ENCODE results near the gene ELP4.

The ELP4 gene

DNA sequence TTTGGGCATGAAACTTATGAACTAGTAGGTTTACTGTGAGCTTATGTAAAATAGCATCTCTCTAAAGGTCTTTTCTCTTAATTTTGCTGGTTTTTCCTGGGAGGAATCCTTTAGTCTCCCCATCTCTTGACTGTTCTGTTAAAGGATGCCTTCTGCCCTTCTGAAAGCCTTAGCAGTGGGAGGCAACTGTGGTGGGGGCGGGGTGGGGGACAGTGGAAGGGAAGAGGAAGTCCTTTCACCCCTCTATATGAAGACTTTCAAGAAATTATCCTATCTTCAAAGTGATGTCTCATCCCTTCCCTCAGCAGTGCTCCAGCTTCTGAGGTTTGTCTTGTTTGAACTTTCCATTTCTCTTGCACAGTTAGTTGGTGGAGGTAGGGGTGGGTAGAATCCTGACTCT, 73.1 kb downstream of the ELP4 start:
- Histone ChIP-seq H3K9me3 (ENCODE audit: control insufficient read depth, insufficient read depth, low read depth, low read length) (no peaks in the 10 kb centered on the region), H3K36me3 (ENCODE audit: control insufficient read depth in 2 of 2, insufficient read depth in 1 of 2, low read length in 2 of 2) (no peaks in the 10 kb centered on the region), H3K4me1 (ENCODE audit: control insufficient read depth, insufficient read depth, low read length) (no peaks in the 10 kb centered on the region), H3K27ac (ENCODE audit: extremely low read depth, low read depth, low read length) (no peak overlapping the region), H3K4me3 (ENCODE audit: low read depth, low read length) (no peak overlapping the region)
- no peak for TF ChIP-seq ZNF324 (tag by site-specific recombination; IDR thresholded peaks at IDR 0.05)
- TF ChIP-seq ZNF426 (tag by site-specific recombination; IDR thresholded peaks at IDR 0.05), result no peak
- no peak for TF ChIP-seq ZSCAN16 (tag by site-specific recombination; IDR thresholded peaks at IDR 0.05)
- no peak for TF ChIP-seq ZNF132 (tag by site-specific recombination; IDR thresholded peaks at IDR 0.05; ENCODE audit: borderline replicate concordance)
- TF ChIP-seq ZNF768 (tag by site-specific recombination; IDR thresholded peaks at IDR 0.05), result no peak
- TF ChIP-seq, protein P1, sequence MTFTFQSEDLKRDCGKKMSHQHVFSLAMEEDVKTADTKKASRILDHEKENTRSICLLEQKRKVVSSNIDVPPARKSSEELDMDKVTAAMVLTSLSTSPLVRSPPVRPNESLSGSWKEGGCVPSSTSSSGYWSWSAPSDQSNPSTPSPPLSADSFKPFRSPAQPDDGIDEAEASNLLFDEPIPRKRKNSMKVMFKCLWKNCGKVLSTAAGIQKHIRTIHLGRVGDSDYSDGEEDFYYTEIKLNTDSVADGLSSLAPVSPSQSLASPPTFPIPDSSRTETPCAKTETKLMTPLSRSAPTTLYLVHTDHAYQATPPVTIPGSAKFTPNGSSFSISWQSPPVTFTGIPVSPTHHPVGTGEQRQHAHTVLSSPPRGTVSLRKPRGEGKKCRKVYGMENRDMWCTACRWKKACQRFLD (tag by site-specific recombination; IDR thresholded peaks at IDR 0.05), result no peak
- TF ChIP-seq ZNF548 (tag by site-specific recombination; IDR thresholded peaks at IDR 0.05), result no peak
- TF ChIP-seq ZNF423 (tag by site-specific recombination; IDR thresholded peaks at IDR 0.05), result no peak
- no peak for TF ChIP-seq ZFP69B (tag by site-specific recombination; IDR thresholded peaks at IDR 0.05)
- ChIA-PET POLR2A (no interaction called here), CTCF (no interaction called here)

DNA sequence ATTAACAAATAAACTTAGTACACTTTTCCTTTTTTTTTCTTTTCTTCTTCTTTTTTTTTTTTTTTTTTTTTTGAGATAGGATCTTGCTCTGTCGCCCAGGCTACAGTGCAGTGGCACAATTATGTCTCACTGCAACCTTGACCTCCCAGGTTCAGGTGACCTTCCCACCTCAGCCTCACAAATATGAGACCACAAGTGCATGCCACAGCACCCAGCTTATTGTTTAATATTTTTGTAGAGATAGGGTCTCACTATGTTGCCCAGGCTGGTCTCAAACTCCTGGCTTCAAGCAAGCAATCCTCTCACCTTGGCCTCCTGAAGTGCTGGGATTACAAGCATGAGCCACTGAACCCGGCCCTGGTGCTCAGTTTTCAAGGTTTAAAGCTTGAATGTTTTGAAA, 88.9 kb downstream of the ELP4 start:
- POLR2A ChIA-PET, result no interaction called here
- TF ChIP-seq, protein P2, sequence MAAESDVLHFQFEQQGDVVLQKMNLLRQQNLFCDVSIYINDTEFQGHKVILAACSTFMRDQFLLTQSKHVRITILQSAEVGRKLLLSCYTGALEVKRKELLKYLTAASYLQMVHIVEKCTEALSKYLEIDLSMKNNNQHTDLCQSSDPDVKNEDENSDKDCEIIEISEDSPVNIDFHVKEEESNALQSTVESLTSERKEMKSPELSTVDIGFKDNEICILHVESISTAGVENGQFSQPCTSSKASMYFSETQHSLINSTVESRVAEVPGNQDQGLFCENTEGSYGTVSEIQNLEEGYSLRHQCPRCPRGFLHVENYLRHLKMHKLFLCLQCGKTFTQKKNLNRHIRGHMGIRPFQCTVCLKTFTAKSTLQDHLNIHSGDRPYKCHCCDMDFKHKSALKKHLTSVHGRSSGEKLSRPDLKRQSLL (tag by site-specific recombination; IDR thresholded peaks at IDR 0.05), result no peak
- TF ChIP-seq ZNF335 (tag by site-specific recombination; conservative IDR thresholded peaks at IDR 0.05) (no peak), ZNF214 (tag by site-specific recombination; IDR thresholded peaks at IDR 0.05; ENCODE audit: borderline replicate concordance) (no peak), ZNF302 (tag by site-specific recombination; IDR thresholded peaks at IDR 0.05; ENCODE audit: low read depth) (no peak), ZBTB7A (tag by site-specific recombination; IDR thresholded peaks at IDR 0.05; ENCODE audit: low read depth) (no peak), HOXC10 (CRISPR knock-in tag; IDR thresholded peaks at IDR 0.05) (no peak), ZNF292 (tag by site-specific recombination; IDR thresholded peaks at IDR 0.05; ENCODE audit: borderline replicate concordance, low read depth) (no peak), OVOL3 (tag by site-specific recombination; IDR thresholded peaks at IDR 0.05) (no peak), SP2 (tag by site-specific recombination; IDR thresholded peaks at IDR 0.05) (no peak), SP7 (tag by site-specific recombination; IDR thresholded peaks at IDR 0.05) (no peak), ZNF19 (tag by site-specific recombination; IDR thresholded peaks at IDR 0.05; ENCODE audit: low read depth) (no peak), KLF16 (tag by site-specific recombination; IDR thresholded peaks at IDR 0.05) (no peak), ZNF394 (tag by site-specific recombination; IDR thresholded peaks at IDR 0.05; ENCODE audit: borderline replicate concordance) (no peak), MYNN (tag by site-specific recombination; IDR thresholded peaks at IDR 0.05; ENCODE audit: borderline replicate concordance) (no peak), SCRT1 (tag by site-specific recombination; IDR thresholded peaks at IDR 0.05; ENCODE audit: borderline replicate concordance) (no peak)
- TF ChIP-seq, protein P3, sequence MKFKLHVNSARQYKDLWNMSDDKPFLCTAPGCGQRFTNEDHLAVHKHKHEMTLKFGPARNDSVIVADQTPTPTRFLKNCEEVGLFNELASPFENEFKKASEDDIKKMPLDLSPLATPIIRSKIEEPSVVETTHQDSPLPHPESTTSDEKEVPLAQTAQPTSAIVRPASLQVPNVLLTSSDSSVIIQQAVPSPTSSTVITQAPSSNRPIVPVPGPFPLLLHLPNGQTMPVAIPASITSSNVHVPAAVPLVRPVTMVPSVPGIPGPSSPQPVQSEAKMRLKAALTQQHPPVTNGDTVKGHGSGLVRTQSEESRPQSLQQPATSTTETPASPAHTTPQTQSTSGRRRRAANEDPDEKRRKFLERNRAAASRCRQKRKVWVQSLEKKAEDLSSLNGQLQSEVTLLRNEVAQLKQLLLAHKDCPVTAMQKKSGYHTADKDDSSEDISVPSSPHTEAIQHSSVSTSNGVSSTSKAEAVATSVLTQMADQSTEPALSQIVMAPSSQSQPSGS (tag by site-specific recombination; IDR thresholded peaks at IDR 0.05; ENCODE audit: low read depth), result no peak
- TF ChIP-seq, protein P4, sequence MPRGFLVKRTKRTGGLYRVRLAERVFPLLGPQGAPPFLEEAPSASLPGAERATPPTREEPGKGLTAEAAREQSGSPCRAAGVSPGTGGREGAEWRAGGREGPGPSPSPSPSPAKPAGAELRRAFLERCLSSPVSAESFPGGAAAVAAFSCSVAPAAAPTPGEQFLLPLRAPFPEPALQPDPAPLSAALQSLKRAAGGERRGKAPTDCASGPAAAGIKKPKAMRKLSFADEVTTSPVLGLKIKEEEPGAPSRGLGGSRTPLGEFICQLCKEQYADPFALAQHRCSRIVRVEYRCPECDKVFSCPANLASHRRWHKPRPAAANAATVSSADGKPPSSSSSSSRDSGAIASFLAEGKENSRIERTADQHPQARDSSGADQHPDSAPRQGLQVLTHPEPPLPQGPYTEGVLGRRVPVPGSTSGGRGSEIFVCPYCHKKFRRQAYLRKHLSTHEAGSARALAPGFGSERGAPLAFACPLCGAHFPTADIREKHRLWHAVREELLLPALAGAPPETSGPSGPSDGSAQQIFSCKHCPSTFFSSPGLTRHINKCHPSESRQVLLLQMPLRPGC (tag by site-specific recombination; IDR thresholded peaks at IDR 0.05), result no peak
- TF ChIP-seq, protein P5, sequence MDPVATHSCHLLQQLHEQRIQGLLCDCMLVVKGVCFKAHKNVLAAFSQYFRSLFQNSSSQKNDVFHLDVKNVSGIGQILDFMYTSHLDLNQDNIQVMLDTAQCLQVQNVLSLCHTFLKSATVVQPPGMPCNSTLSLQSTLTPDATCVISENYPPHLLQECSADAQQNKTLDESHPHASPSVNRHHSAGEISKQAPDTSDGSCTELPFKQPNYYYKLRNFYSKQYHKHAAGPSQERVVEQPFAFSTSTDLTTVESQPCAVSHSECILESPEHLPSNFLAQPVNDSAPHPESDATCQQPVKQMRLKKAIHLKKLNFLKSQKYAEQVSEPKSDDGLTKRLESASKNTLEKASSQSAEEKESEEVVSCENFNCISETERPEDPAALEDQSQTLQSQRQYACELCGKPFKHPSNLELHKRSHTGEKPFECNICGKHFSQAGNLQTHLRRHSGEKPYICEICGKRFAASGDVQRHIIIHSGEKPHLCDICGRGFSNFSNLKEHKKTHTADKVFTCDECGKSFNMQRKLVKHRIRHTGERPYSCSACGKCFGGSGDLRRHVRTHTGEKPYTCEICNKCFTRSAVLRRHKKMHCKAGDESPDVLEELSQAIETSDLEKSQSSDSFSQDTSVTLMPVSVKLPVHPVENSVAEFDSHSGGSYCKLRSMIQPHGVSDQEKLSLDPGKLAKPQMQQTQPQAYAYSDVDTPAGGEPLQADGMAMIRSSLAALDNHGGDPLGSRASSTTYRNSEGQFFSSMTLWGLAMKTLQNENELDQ (tag by site-specific recombination; IDR thresholded peaks at IDR 0.05; ENCODE audit: low read depth), result no peak
- TF ChIP-seq, protein P6, sequence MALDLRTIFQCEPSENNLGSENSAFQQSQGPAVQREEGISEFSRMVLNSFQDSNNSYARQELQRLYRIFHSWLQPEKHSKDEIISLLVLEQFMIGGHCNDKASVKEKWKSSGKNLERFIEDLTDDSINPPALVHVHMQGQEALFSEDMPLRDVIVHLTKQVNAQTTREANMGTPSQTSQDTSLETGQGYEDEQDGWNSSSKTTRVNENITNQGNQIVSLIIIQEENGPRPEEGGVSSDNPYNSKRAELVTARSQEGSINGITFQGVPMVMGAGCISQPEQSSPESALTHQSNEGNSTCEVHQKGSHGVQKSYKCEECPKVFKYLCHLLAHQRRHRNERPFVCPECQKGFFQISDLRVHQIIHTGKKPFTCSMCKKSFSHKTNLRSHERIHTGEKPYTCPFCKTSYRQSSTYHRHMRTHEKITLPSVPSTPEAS (tag by site-specific recombination; IDR thresholded peaks at IDR 0.05), result no peak

More for the DNA sequence above, 88.9 kb downstream of the ELP4 start:
- Histone ChIP-seq H3K27ac (ENCODE audit: extremely low read depth, low read depth, low read length) (no peak overlapping the region), H3K9me3 (ENCODE audit: control insufficient read depth, insufficient read depth, low read depth, low read length) (no peaks in the 10 kb centered on the region), H3K4me3 (ENCODE audit: low read depth, low read length) (no peak overlapping the region), H3K4me1 (ENCODE audit: control insufficient read depth, insufficient read depth, low read length) (no peaks in the 10 kb centered on the region), H3K36me3 (ENCODE audit: control insufficient read depth in 2 of 2, insufficient read depth in 1 of 2, low read length in 2 of 2) (no peaks in the 10 kb centered on the region)
- CTCF ChIA-PET, result no interaction called here

Measured in HEK293 (cell line).